D341Med (cell line): ENCODE data around the gene HOXB6.

Source experiments
- DNase-seq: peaks from one replicate; pipeline ENCODE4 v3.0.0; 2012; ENCODE audit warnings: low spot score

Gene HOXB6

DNA sequence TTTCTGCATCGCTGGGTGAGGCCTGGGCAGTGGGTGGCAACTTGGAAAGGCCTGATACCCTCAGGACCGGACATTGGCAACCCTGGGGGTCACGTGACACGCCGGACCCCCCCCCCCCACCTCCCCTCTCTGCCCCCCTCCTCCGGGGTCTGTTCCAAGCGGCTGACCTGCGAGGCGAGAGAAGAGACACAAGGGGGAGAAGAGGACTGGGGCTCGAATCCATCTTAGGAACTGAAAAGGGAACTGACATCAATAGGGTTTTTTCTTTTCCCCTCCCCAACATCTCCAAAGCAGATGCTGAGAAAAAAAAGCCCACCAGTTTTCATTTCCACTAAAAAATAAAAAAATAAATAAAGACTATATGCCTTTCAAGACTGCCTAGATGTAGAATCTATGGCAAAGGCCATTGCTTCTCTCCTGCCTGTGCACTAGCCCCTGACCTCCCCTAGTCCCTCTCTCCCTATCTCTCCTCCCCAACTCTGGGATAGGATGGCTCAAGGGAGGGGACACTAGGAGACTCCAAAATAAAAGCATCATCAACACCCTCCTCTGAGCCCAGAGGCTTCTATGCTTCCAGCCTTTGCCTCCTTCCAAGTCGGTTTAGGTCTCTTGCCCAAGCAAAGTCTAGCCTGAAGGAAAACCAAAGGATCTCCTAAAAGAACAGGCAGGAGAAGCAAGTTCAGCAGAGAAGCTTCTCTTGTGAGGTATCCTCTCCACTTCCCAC lies 52.2 kb downstream of the HOXB6 start:
- no peak for DNase-seq

DNA sequence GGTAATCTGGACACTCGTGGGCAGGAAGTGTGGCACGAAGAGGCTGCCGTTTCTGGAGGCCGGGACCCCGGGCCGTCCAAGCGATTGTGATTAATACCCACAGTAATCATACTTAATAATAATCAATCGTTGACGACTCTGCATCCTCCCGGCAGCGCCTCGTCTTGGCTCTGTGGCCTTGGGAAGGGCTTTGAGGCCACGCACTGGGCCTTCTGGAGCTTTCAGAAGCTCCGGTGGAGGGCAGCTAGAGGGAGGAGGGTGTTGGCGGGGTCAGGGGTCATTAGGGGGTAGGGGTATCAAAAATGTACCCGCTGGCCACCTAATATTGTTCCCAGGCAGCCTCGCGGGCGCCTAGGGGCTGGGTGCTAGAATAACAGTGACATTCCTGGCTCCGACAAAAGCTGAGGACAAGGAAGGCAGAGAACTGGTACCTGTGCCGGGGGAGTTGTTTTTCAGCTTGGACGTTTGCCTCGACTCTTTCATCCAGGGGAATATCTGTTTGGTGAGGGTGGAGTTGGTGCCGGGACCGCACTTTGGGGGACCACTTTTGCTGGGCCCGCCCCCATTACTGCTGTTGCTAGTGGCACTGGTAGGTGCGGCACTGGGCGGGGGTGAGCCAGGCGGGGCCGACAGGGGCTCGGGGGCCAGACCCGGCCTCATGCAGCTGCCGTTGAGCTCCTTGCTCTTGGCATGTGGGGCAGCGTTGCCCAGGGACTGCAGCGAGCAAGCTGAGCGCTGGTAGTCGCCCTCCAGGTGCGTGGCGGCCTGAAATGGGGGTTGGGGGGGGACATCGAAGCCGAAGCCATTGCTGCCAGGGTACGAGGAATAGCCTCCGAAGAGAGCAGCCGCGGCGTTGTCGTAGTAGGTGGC lies 53.0 kb downstream of the HOXB6 start:
- DNase-seq, result no peak

DNA sequence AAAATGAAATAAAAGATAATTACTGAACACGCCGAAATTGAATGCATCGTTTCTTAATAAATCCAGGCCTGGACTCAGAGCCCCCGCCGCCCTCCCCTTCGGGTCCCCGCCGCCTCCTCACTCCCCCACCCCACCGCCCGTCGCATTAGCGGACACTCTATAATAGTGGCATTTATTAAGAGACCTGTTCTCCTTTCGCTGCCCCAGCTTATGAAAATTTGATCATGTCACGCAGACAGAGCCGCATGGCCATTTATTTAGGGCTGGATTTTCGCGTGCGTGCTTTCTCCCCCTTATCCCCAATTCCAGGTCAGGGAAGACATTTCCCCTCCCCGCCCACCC lies 53.6 kb downstream of the HOXB6 start:
- no peak for DNase-seq

DNA sequence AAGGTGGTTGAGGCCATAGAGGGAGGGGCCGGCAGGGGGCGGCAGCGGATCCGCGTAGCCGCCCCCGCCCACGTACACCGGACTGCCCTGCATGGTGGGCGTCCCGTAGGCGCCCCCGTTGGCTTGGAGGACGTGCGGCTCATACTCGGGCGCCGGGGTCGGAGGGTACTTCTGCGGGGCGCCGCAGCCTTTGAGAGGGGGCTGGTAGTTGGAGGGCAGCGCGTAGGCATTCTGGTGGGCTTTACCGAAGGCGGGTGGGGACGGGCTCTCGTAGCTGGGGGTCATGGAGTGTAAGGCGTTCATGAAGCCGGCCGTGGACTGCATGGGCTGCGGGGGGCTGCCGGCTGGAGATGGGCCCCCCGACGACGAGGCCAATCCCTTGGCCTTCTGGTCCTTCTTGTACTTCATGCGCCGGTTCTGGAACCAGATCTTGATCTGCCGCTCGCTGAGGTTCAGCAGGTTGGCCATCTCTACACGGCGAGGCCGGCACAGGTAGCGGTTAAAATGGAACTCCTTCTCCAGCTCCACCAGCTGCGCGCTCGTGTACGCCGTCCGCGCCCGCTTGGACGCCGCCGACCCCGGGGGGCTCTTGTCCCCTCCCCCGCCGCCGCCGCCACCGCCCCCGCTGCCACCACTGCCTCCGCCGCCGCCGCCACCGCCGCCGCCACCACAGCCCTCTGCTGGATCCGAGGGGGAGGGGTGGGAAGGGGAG lies 54.1 kb downstream of the HOXB6 start:
- DNase-seq, result no peak

DNA sequence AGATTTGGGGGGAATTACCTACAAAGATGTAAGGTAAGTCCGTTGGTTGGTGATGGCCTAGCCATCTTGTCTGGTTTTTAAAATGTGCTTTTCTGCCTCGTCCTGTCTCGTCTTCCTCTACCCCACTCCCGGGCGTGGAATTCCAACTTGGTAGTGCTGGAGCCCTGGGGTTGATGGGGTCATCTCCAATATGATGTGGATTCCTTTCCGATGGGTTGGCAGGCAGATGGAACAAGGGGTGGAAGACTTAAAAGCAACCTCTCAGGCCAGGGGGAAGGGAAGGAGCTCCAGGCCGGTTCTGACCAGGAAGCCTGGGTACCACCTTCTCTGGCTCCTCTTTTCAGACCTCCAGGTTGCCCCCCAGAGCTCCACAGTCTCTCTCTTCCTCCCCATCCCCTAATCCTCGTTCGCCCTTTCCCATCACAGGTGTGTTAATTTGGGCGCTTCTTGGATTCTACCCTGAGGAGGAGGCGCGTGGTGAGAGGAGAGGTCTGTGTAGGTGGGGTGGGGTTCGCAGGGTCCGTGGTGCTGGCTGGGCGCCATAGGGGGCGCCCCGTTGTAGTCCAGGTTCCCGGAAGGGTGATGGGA lies 54.8 kb downstream of the HOXB6 start:
- DNase-seq, result no peak

DNA sequence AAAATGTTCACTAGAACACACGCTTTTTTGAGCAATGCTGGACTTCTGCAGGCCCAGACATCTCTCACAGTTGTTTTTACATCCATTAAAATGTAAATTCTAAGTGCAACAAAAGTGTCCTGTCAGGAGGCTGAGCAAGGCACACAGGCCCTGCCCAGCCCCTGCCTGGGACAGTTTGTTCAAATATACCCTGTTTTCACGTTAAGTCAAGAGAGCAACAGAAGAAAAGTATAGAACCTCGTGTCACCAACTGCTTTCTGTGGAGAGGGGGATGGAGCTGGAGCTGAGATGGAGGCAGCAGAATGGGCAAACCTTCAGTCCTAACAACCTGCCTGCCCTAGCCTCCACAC lies 55.5 kb downstream of the HOXB6 start:
- DNase-seq, result no peak

DNA sequence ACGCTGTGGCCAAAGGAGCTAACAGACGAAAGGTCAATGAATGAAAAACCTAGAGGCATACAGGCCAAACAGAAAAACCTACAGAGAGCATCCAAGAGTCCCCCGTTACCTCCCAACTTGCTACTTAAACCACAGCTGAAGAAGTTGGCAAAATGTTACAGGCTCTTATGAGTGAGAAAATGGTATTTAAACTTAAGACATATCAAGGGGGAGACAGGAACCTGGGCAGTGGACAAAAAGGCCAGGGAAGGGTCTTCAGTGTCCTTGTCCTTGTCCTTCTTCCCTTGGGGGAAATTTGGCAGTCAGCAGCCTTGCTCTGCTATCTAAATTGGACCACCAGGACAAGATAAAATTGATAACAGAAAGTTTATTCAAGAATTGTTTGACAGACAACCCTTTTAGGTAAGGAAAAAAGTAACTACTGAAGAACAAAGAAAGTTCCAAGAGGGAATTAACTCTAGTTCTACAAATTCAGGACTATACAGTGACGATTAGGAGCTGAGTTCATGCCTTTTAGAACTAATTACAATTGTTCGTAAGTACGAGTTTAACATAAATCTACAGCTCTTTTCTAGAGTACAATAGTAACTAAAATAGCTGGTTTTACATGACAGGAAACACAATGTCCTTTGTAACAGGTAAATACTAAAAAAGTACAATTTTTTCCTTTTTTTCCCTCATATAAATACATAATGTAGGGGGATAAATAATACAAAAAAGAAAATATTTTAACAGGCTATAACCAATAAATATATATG lies 56.1 kb downstream of the HOXB6 start:
- DNase-seq, result no peak

DNA sequence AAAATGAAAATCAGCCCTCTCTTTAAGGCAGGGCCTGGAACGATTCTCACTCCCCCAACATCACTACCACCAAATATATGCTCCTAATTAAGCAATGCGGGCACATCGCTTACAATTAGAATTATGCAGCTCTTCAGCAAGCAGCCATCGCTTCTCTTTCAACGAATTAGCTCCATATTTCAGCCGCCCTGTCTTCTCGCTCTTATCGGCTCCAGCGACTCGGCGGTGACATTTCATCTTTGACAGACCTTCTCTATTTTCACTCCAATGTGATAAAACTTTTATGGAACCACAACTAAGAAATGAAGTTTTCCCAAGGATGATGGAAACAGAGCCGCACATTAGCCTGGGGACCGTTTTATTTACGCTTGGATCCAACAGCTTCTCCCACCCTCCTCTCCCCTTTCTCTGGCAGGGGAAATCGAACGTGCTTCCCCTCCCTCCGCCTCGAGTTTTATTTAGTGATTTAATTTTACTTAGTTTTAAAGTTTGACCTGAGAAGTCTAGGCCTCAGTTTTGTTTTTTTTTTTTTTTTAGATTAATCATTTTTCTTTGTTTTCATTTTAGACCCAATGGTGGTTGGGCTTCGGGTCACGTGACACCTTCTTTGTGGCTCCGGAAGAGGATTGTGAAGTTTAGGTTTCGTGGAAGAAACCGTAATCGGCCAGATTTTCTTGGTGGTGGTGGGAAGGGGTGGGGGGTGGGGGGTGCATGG lies 56.8 kb downstream of the HOXB6 start:
- no peak for DNase-seq

DNA sequence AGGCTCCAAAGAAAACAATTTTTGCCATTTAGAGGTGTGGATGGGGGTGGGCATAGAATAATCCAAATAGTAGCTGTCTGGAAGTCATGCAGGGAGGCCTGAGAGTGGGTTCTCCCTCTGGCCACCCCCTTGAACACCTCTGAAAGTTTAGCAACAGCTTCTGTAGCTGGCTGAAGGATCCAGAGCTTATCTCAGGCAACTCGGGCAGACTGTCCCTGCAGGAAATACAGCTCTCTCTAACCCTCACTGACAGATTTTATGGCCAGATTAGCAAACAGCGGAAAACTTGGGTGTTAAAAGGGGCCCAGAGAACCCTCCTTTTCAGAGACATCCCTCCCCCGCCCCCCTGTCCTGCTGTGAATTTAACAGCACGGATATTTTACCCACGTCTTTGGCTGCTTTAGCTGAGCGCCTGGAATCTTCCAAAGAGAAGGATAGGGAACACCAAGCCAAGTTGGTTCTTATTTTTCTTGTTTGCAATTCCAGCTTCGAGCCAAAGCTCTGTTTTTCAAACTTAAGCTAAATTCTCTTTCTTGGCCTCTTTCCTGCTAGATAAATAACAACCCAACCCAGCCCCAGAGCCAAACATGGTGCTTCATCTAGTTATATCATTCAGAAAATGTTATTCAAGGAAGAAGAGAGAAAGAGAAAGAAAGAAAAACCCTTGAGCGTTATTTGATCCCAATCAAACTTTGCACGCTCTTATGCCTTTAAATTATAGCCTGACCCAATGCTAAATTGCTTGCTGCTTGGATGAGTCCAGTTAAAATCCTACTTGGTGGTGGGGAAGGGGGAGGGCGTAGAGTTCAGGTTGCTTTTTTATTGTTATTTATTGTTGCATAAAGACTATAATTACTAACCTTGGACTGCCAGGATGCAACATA lies 57.6 kb downstream of the HOXB6 start:
- DNase-seq, result no peak

DNA sequence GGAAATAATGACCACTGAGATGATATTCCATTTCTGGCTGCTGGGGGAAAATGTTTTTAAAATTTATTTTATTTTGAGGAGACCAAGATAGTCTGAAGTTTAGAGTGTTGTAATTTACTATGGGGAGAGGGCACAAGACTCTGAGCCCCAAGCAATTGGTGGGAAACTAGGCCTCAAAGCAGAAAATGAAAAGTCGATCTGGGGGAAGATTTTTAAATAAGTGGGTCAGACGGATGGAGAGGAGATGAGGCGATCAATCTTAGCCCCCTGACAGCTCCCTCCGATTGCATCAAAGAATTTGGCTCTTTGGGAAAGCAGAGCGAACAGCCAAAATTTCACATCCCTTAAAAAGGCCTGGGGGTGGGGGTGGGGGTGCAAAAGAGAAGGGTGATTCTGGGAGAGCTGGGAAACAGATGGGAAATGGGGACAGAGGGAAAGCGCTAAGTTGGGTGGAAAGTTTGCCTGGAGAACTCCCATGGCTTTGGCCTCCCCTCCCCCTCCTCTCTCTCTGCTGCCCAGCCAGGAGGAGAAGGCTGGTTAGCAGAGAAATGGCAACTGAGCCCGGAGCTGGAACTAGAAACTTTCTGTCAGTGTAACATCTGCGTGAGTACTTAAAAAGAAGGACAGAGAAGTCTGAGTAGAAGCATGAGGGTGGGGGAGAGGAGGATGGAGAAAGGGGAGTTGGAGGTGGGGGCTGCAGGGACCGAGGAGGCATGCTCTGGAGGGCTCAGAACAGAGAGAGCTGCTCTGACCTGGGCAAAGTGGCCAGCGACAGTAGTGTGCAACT lies 58.5 kb downstream of the HOXB6 start:
- DNase-seq, result no peak
